OCI-LY1 (cell line): ENCODE measurements around the gene CRBN.

Source experiments
- H2AFZ ChIP-seq: fragments of 200-600 bp; sonication (generic), shearing (Covaris generic); 2 replicates; pipeline ENCODE4 v1.6.0; 2014; ENCODE audit warnings: antibody characterized with exemption, mild to moderate bottlenecking, low read length
- H3F3A ChIP-seq: fragments of 200-600 bp; sonication (generic), shearing (Covaris generic); 2 replicates; pipeline ENCODE4 v1.6.0; 2014; ENCODE audit warnings: mild to moderate bottlenecking, antibody characterized with exemption, low read length, moderate library complexity; ENCODE audit not compliant: insufficient read depth
- H3K27ac ChIP-seq: fragments of 200-600 bp; sonication (generic); 2 replicates; pipeline ENCODE4 v1.5.1; 2014; ENCODE audit warnings: low read length, mixed run types, mild to moderate bottlenecking, low read depth; ENCODE audit not compliant: poor library complexity, severe bottlenecking
- H3K27me3 ChIP-seq: fragments of 200-600 bp; sonication (generic); 2 replicates; pipeline ENCODE4 v1.6.0; 2014; ENCODE audit warnings: antibody characterized with exemption, mild to moderate bottlenecking, low read length, moderate library complexity; ENCODE audit not compliant: insufficient read depth
- H3K36me3 ChIP-seq: fragments of 200-600 bp; sonication (generic); 2 replicates; pipeline ENCODE4 v1.6.1; 2014; ENCODE audit warnings: mild to moderate bottlenecking, antibody characterized with exemption, low read length, moderate library complexity, mixed read lengths; ENCODE audit not compliant: insufficient read depth
- H3K4me1 ChIP-seq: fragments of 200-600 bp; sonication (generic); 2 replicates; pipeline ENCODE4 v1.5.1; 2014; ENCODE audit warnings: mild to moderate bottlenecking, low read length, moderate library complexity; ENCODE audit not compliant: insufficient read depth, severe bottlenecking
- H3K4me2 ChIP-seq: fragments of 200-600 bp; sonication (generic), shearing (Covaris generic); 2 replicates; pipeline ENCODE4 v1.6.1; 2014; ENCODE audit warnings: low read length
- H3K4me3 ChIP-seq: fragments of 200-600 bp; sonication (generic); 2 replicates; pipeline ENCODE4 v1.5.1; 2014; ENCODE audit warnings: low read length, low read depth, mild to moderate bottlenecking, mixed read lengths; ENCODE audit not compliant: poor library complexity, severe bottlenecking
- H3K79me2 ChIP-seq: fragments of 200-600 bp; shearing (Covaris generic); 2 replicates; pipeline ENCODE4 v1.6.1; 2016; ENCODE audit warnings: mixed run types, low read length, mixed read lengths; ENCODE audit not compliant: insufficient read depth
- H3K9ac ChIP-seq: fragments of 200-600 bp; sonication (generic), shearing (Covaris generic); 2 replicates; pipeline ENCODE4 v1.6.1; 2014; ENCODE audit warnings: mild to moderate bottlenecking, low read length, mixed read lengths
- H3K9me2 ChIP-seq: fragments of 200-600 bp; sonication (generic), shearing (Covaris generic); 2 replicates; pipeline ENCODE4 v1.6.1; 2014; ENCODE audit warnings: low read depth, mild to moderate bottlenecking, low read length, mixed read lengths
- H3K9me3 ChIP-seq: fragments of 200-600 bp; shearing (Covaris generic); 2 replicates; pipeline ENCODE4 v1.6.1; 2014; ENCODE audit warnings: low read length, mixed read lengths
- H4K20me1 ChIP-seq: fragments of 200-600 bp; sonication (generic), shearing (Covaris generic); 2 replicates; pipeline ENCODE4 v1.6.0; 2016; ENCODE audit warnings: mild to moderate bottlenecking, low read length; ENCODE audit not compliant: insufficient read depth
- CTCF ChIP-seq: fragments of 200-600 bp; sonication (generic), shearing (Covaris generic); IDR thresholded peaks from 2 replicates; pipeline ENCODE4 v1.5.1; 2017; ENCODE audit warnings: mild to moderate bottlenecking, antibody characterized with exemption, low read length, moderate library complexity, mixed read lengths
- EZH2 ChIP-seq: fragments of 200-600 bp; sonication (generic), shearing (Covaris generic); IDR thresholded peaks from 2 replicates; pipeline ENCODE4 v1.8.0; 2017; ENCODE audit warnings: borderline replicate concordance, mixed run types, mild to moderate bottlenecking, antibody characterized with exemption, low read length, moderate library complexity, mixed read lengths

CRBN gene

GRCh38 chr3:3113042-3113709 is 66.3 kb downstream of the CRBN start:
- Histone ChIP-seq H3K4me2 (no peak overlapping the region), H3K27me3 (no peaks in the 10 kb centered on the region), H3K27ac (no peak overlapping the region), H3K79me2 (no peaks in the 10 kb centered on the region), H3K4me3 (no peak overlapping the region), H3K9ac (no peak overlapping the region), H3K9me3 (no peaks in the 10 kb centered on the region), H2AFZ (no peak overlapping the region), H3K4me1 (no peaks in the 10 kb centered on the region), H4K20me1 (no peaks in the 10 kb centered on the region), H3K36me3 (no peaks in the 10 kb centered on the region), H3F3A (no peaks in the 10 kb centered on the region), H3K9me2 (no peaks in the 10 kb centered on the region)
- no peak for TF ChIP-seq EZH2

GRCh38 chr3:3110749-3111361 is 68.6 kb downstream of the CRBN start:
- Histone ChIP-seq H3K9ac (no peak overlapping the region), H3K4me3 (no peak overlapping the region), H3K4me1 (no peaks in the 10 kb centered on the region), H3K9me3 (no peaks in the 10 kb centered on the region), H3K27ac (no peak overlapping the region), H4K20me1 (no peaks in the 10 kb centered on the region), H3F3A (no peaks in the 10 kb centered on the region), H3K9me2 (no peaks in the 10 kb centered on the region), H2AFZ (no peak overlapping the region), H3K36me3 (no peaks in the 10 kb centered on the region), H3K27me3 (no peaks in the 10 kb centered on the region), H3K79me2 (no peaks in the 10 kb centered on the region), H3K4me2 (no peak overlapping the region)
- TF ChIP-seq CTCF: no peak
- TF ChIP-seq EZH2: no peak

- Histone ChIP-seq H3K27me3 (no peaks in the 10 kb centered on the region), H3K4me3 (no peak within 1 kb of the TSS), H2AFZ (no peak within 1 kb of the TSS), H3K9me3 (no peaks in the 10 kb centered on the region), H3K27ac (no peak within 1 kb of the TSS), H3K4me1 (no peaks in the 10 kb centered on the region), H3K79me2 (no peaks in the 10 kb centered on the region), H3K9me2 (no peaks in the 10 kb centered on the region), H4K20me1 (no peaks in the 10 kb centered on the region), H3K9ac (no peak within 1 kb of the TSS), H3F3A (no peaks in the 10 kb centered on the region), H3K4me2 (no peak within 1 kb of the TSS; the same call in 1 of the 2 replicates), H3K36me3 (no peaks in the 10 kb centered on the region)
- TF ChIP-seq CTCF (no peak), EZH2 (no peak)
These were observed 69.2 kb downstream of the CRBN start, which contains the start of gene IL5RA for GRCh38 chr3:3110299-3110630. Gene IL5RA, minus strand, starts transcription at chr3:3110374. Its CDS starts 5,390 bp downstream, at chr3:3104984.
